ENCODE measurements around the gene CCNO. TPM values are rescaled to one million over a fixed set of nuclear protein-coding genes. Genes with fewer than 3 reads are reported as not detected.

Gene CCNO
- total and polyA plus RNA-seq, 10 of the 15 experiments (the other 5 are each of a cell fraction or from before 2014, with no cell fraction given): 0.05 TPM; not detected in 9

- H3K4me1 ChIP-seq (ENCODE audit: control insufficient read depth, insufficient read depth, low read length): peaks cover 13% of the 10 kb centered on the region
- in situ Hi-C loops (cut with MboI): no loop called here
- DNase-seq (ENCODE audit: low read depth, low spot score): no peak
These were observed 7.1 kb downstream of the CCNO start for GRCh38 chr5:55226027-55226933.

More at GRCh38 chr5:55226027-55226933, 7.1 kb downstream of the CCNO start:
- Histone ChIP-seq H3K27me3 (replicated peaks in 1 of 2; ENCODE audit: control insufficient read depth in 2 of 2, insufficient read depth in 2 of 2, low read length in 1 of 2) (peaks cover 33 to 43% of the 10 kb centered on the region in 2 experiments), H3K36me3 (ENCODE audit: control insufficient read depth in 2 of 2, insufficient read depth in 2 of 2, low read length in 1 of 2) (no peaks in the 10 kb centered on the region), H3K4me3 (peak overlapping the region; percentile 26; the same call in 1 of the 2 replicates), H3K27ac (ENCODE audit: control insufficient read depth, insufficient read depth) (no peak overlapping the region), H4K20me1 (ENCODE audit: control insufficient read depth, insufficient read depth) (no peaks in the 10 kb centered on the region; the same call in 1 of the 2 replicates), H3K4me2 (ENCODE audit: control insufficient read depth, insufficient read depth) (peak overlapping the region; percentile 90), H3K9me3 (replicated peaks; ENCODE audit: control insufficient read depth, insufficient read depth, low read length) (no peaks in the 10 kb centered on the region; the same call in 2 of the 3 replicates), H3K79me2 (ENCODE audit: control insufficient read depth, insufficient read depth, low read length) (no peaks in the 10 kb centered on the region), H3K9ac (ENCODE audit: control insufficient read depth, insufficient read depth, low read length) (no peak overlapping the region), H2AFZ (ENCODE audit: control insufficient read depth, low read depth, low read length) (peak overlapping the region; percentile 57)
- BruUV-seq (replicated peaks): no TSS peak
- intact Hi-C loops (cut with micrococcal nuclease; ENCODE audit: unreplicated experiment): loop anchor here (5.0 kb wide), 1 partner anchor 466 kb away; no protein-coding TSS in a partner anchor
- POLR2A ChIA-PET: no interaction called here
- CTCF ChIA-PET: interaction anchor here (1.2 to 1.3 kb wide), 2 partner anchors 9 to 466 kb away, joined by 3 read pairs; no protein-coding TSS in a partner anchor
- WGBS (ENCODE audit: insufficient coverage, insufficient replicate concordance, low lambda C conversion rate, missing lambda C conversion rate): 8% methylated on average over 52 of the region's 54 CpGs
- FAIRE-seq: peak; percentile 65
- peak; percentile 79 for ATAC-seq
- TF ChIP-seq NFXL1 (IDR thresholded peaks at IDR 0.05; ENCODE audit: borderline replicate concordance) (no peak), RAD21 (IDR thresholded peaks at IDR 0.05; ENCODE audit: insufficient read depth, low read depth, low read length) (peak; percentile 47; the same call in 1 of the 2 replicates), BCL3 (IDR thresholded peaks at IDR 0.05; ENCODE audit: borderline replicate concordance, insufficient read depth, low read depth, low read length, poor library complexity, severe bottlenecking) (no peak), BHLHE40 (IDR thresholded peaks at IDR 0.05; ENCODE audit: borderline replicate concordance in 1 of 2, low read depth in 2 of 2, low read length in 1 of 2) (peak in 1 of 2 experiments; percentile 5; a peak in 1 of 4 replicates), EZH2 (IDR thresholded peaks at IDR 0.05; ENCODE audit: borderline replicate concordance, control insufficient read depth, low read depth, low read length) (0 out of 2 replicates have a peak, but pooled peaks have one; percentile 71), SMC3 (IDR thresholded peaks at IDR 0.05; ENCODE audit: borderline replicate concordance, low read length) (peak; percentile 23; the same call in 1 of the 2 replicates), CHD1 (IDR thresholded peaks at IDR 0.05; ENCODE audit: low read depth, low read length) (no peak), CTCF (IDR thresholded peaks at IDR 0.05 in 2 of 3, conservative IDR thresholded peaks at IDR 0.05 in 1 of 3; ENCODE audit: control insufficient read depth in 2 of 3, extremely low read depth in 1 of 3, insufficient read depth in 1 of 3, low read depth in 3 of 3, low read length in 3 of 3) (peak; percentile 43 to 68 (median 60))
- SMC1A ChIA-PET (ENCODE audit: uncharacterized antibody, unreplicated experiment): interaction anchor here (1.2 kb wide), 1 partner anchor 56 kb away, joined by 3 read pairs; no protein-coding TSS in a partner anchor
- RAD21 ChIA-PET (ENCODE audit: unreplicated experiment): no interaction called here

Measured in GM12878 (cell line).